A549 treated with GW870086 at 1 μM for 4 hours (cell line): Measurements from ENCODE around the gene BATF. TPM values are rescaled to one million over a fixed set of nuclear protein-coding genes. Genes with fewer than 3 reads are reported as not detected.

ENCODE experiments used
- total RNA-seq: library from RNA; stranded (reverse); fragments of 200-300 nt; extraction: Qiagen RNA extraction; gene quantifications from 5 replicates; pipeline ENCODE4 v1.2.3, GENCODE V29; 2022; ENCODE audit warnings: low read depth

BATF gene, protein sequence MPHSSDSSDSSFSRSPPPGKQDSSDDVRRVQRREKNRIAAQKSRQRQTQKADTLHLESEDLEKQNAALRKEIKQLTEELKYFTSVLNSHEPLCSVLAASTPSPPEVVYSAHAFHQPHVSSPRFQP
- not detected in 5 replicates for total RNA-seq

DNA sequence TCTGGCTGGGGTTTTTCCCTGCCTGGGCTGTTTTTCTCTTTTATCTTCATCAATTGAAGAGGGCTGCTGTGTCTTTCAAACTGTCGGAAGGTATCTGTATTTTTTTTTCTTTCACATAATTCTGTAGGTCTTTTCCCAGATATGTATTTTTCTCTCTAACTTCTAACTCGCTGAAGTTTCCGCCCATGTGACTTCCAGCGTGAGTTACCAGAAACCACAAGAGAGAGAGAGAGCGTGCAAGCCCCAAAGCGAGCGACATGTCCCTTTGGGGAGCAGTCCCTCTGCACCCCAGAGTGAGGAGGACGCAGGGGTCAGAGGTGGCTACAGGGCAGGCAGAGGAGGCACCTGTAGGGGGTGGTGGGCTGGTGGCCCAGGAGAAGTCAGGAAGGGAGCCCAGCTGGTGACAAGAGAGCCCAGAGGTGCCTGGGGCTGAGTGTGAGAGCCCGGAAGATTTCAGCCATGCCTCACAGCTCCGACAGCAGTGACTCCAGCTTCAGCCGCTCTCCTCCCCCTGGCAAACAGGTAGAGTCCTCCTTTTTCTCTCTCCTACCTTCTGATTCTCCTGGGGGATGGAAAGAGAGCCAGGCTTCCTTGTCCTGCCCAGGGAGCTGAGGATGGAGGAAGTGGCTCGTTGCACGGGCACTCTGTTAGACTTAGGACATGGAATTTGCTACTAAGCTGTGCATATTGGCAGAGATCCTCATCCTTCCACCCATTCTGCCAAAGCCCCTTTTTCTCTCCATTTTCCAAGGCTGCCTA lies at the start of gene BATF:
Gene BATF, plus strand, starts transcription at position 246 of the 759 bp plus-strand sequence. Its CDS starts 214 bp downstream, at position 460.

DNA sequence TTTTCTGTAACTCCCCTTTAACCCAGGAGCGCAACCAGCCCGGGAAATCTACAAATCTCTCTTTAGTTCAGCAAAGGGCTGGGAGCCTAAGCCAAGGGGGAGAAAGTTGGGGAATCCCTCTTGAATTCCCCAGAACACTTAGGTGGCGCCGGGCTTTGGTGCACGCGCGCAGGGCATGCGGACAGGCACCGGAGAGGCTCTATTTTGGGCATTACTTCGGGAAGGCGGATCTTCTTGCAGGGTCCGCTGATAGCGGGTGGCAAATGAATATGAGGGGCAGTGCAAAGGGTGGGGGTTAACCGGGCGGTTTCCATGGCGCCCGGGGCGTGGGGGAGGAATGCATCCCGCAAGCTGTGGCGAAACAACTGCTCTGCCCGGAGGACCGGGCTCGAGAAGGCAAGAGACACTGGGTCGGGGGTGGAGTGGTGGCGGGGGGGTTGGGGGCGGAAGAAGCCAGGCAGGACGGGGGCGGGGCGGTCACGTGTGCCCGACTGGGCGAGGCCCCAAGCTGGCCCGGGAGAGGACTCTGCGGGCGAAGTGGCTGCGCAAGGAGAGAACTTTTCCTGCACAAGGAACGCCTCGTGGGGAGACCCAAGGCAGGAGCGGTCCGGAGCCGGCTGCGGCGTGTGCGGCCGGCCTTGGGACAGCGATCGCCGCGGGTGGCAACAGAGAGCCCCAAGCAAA lies 56.0 kb downstream of the BATF start, which contains the start of gene FLVCR2:
Gene FLVCR2, plus strand, starts transcription at position 519 of the 684 bp plus-strand sequence. CDS start 353 bp downstream, outside the sequence.

Other genes starting within 250 kb of the BATF start
- gene FOS, start 243.6 kb upstream of the BATF start, total RNA-seq = 7.7 to 11.6 TPM (median 9.4 TPM) in 5 replicates
- gene JDP2, start 94.4 kb upstream of the BATF start, total RNA-seq = 16.1 to 22.9 TPM (median 22.2 TPM) in 5 replicates
- gene FLVCR2, start 56.2 kb downstream of the BATF start, total RNA-seq = 5.4 to 6.8 TPM (median 6.4 TPM) in 5 replicates
- gene ERG28, start 138.4 kb downstream of the BATF start, total RNA-seq = 14.0 to 16.3 TPM (median 15.9 TPM) in 5 replicates
- 11.3 to 13.7 TPM (median 12.1 TPM) in 5 replicates for gene TTLL5, start 138.8 kb downstream of the BATF start, total RNA-seq